ENCODE data around the gene PDZRN3.
"Not testable (repeated sequence)": the region's sequence is repeated elsewhere in the genome, so short reads cannot be mapped to it uniquely, and the experiment has no call there.

PDZRN3 gene

DNA sequence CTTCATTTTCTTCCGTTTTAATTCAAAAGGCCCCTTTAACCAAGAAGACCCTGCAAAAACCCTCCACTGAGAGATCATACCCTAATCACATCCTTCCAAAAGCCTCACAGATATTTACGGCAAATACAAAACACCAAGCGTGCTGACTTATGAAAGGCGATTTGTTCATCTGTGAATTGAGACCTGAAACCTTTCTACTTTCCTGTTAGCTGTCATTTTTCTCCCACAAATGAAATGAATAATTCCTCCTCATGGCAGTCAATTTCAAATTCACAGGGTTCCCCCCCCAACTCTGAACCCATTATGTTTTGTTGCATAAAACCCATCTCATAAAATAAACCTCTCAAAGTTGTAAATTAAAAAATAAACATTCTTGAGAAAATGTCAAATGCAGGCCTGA, 149.6 kb downstream of the PDZRN3 start:
- Mint-ChIP-seq H3K36me3 (ENCODE audit: low read depth) (no peaks in the 10 kb centered on the region), H3K4me3 (no peak overlapping the region), H3K9me3 (peaks cover 9% of the 10 kb centered on the region)

DNA sequence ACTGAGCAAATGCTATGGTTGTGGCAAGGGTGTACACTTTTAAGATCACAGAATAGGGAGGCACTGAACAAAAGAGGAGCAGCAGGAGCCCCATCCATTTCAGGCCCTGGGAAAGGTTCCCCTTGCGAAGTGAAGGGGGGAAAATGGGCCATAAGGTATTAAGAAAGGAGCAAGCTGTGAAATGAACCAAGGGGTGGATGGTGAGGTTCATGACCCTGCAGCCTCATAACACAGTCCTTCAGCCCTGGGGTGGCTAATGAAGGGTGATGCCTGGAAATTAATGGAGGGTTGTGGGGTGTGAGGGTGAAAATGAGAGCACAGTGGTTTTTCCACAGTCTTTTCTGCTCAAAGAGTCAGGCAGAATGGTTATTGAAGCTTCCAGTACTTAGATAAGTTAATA, 150.1 kb downstream of the PDZRN3 start:
- Mint-ChIP-seq H3K27ac (no peak overlapping the region), H3K9me3 (peaks cover 9% of the 10 kb centered on the region), H3K4me3 (no peak overlapping the region), H3K4me1 (no peaks in the 10 kb centered on the region), H3K27me3 (peaks cover 22% of the 10 kb centered on the region), H3K36me3 (ENCODE audit: low read depth) (no peaks in the 10 kb centered on the region)
- ATAC-seq (no peak), DNase-seq (no peak)

More for the DNA sequence above, 149.6 kb downstream of the PDZRN3 start:
- Mint-ChIP-seq H3K4me1 (no peaks in the 10 kb centered on the region), H3K27ac (no peak overlapping the region), H3K27me3 (peaks cover 22% of the 10 kb centered on the region)
- ATAC-seq (no peak), DNase-seq (no peak)

DNA sequence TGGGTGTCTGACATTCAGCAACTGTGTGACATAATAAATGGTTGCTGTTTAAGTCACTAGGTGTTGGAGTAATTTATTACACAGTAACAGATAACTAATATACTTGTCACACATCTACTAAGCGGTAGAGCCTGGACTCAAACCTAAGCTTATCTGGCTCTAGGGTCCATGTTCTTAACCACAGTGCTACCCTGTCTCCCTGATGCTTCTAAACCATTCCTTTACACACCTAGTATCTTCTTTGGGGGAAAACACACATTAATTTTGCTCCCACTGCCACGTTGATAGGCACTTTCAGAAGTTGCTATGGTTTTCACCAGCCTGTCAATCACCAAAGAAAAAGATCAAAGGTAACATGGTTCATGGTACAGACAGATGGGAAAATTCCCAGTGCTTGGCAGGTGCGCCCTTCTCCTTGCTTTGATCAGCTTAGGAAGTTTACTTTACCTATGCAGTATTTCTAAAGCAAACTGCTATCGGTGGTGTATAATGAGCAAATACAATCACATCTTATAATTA, 150.8 kb downstream of the PDZRN3 start:
- ATAC-seq: no peak
- no peaks in the 10 kb centered on the region for H3K4me1 Mint-ChIP-seq

DNA sequence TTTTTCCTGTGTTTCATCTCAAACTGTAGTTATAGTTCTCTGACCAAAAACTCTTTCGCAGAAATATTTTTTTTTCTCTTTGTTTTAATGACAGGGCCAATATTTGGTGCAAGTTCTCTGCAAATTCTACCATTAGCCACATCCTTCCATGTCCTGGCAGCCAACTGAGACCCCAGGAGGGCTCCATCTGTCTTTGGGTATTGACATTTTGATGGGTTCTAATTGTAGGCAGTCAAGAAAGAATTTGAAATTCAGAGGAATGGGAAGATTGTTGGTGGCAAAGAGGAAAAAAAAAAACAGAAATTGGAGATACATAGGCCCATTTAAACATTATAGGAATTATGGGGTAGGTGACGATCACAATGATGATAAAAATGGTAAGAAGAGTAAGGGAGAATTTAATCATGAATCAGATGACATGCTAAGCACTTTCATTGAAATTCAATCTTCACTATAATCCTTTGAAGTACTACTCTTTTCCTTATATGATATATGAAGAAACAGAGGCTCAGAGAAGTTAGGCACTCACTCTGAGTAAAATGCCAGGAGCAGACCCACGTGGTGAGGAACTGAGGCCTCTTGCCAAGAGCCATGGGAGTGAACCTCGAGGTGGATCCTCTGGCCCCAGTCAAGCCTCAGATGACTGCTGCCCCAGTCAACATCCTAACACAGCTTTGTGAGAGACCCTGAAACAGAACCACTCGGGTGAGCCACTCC, 151.4 kb downstream of the PDZRN3 start:
- Mint-ChIP-seq H3K4me3 (no peak overlapping the region), H3K36me3 (ENCODE audit: low read depth) (no peaks in the 10 kb centered on the region), H3K27me3 (peaks cover 22% of the 10 kb centered on the region)

More for the DNA sequence above, 150.8 kb downstream of the PDZRN3 start:
- no peak overlapping the region for H3K27ac Mint-ChIP-seq
- peaks cover 9% of the 10 kb centered on the region for H3K9me3 Mint-ChIP-seq
- no peak for DNase-seq
- peaks cover 22% of the 10 kb centered on the region for H3K27me3 Mint-ChIP-seq
- no peak overlapping the region for H3K4me3 Mint-ChIP-seq
- H3K36me3 Mint-ChIP-seq (ENCODE audit: low read depth): no peaks in the 10 kb centered on the region

DNA sequence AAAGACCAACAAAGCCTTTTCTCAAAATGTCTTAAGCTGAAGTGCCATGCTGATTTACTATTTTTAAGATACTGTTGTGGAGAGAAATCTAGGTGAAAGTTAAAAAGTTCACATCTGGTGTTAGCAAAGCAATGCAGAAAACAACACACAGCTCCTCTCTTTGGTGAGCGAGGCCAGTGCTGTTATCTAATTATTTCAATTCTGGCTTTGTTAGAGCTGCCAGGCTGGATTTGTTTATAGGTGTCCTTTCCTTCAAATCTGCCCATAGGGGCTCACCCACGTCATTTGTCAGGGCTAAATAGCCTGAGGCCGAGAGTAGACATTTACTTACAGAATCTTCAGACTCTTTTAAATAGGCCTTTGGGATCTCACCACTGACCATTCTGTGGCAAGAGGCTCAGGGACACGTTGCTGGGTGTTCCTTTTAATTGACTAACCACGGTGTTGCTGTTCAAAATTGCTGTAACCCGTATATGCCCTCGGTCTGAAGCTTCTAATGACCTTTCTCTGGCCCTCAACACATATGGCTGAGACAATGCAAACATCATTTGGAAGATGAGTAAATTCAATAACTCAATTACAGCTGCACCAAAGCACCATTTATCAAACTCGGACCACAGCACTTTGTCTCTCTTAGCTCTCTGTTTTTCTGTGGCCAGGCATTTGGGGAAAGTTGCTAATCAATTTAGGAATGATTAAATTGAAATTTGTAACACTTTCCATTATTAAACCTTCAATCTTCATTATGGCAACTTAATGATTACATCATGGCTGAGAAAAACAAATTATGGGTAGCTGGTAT, 152.6 kb downstream of the PDZRN3 start:
- ATAC-seq (no peak), DNase-seq (no peak)
- Mint-ChIP-seq H3K27me3 (peaks cover 21% of the 10 kb centered on the region), H3K9me3 (peaks cover 4% of the 10 kb centered on the region), H3K4me1 (no peaks in the 10 kb centered on the region), H3K27ac (no peak overlapping the region), H3K4me3 (no peak overlapping the region), H3K36me3 (ENCODE audit: low read depth) (no peaks in the 10 kb centered on the region)

More for the DNA sequence above, 151.4 kb downstream of the PDZRN3 start:
- no peak for DNase-seq
- peaks cover 9% of the 10 kb centered on the region for H3K9me3 Mint-ChIP-seq
- H3K4me1 Mint-ChIP-seq: no peaks in the 10 kb centered on the region
- no peak for ATAC-seq
- H3K27ac Mint-ChIP-seq: no peak overlapping the region

DNA sequence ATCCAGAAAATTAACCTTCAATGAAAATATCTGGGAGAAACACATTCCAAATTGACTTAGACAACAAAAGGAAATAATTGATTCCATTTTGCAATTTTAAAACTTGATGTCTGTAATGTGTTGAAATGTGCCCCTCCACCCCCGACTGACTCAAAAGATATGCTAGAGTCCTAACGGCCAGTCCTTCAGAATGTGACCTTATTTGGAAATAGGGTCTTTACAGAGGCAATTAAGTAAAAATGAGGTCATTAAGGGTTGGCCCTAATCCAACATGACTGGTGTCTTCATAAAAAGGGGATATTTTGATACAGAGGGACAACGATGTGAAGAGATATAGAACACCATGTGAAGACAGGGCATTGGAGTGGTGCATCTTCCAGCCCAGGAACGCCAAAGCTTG, 153.9 kb downstream of the PDZRN3 start:
- no peaks in the 10 kb centered on the region for H3K4me1 Mint-ChIP-seq
- H3K4me3 Mint-ChIP-seq: no peak overlapping the region
- no peak overlapping the region for H3K27ac Mint-ChIP-seq
- no peaks in the 10 kb centered on the region for H3K36me3 Mint-ChIP-seq (ENCODE audit: low read depth)
- H3K9me3 Mint-ChIP-seq: no peaks in the 10 kb centered on the region
- ATAC-seq (no peak), DNase-seq (no peak)
- H3K27me3 Mint-ChIP-seq: peaks cover 21% of the 10 kb centered on the region

DNA sequence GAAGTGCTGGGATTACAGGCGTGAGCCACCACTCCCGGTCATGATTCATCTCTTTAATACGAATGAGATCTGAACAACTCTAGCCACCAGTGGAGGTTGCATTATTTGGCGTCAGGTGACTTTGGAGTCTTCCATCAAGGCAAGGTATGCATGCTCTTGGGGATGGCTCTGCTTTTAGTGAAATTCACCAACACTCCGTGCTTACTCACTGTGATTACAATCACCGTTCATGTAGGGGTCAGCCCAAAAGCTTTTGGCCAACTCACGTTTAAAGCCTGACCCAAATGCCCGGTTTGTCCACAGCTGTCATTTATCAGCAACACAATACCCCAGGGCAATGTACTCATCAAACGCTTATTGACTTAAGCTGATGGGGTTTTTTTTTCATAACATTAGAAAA, 155.4 kb downstream of the PDZRN3 start:
- H3K9me3 Mint-ChIP-seq: no peaks in the 10 kb centered on the region
- H3K4me3 Mint-ChIP-seq: no peak overlapping the region
- ATAC-seq (no peak), DNase-seq (no peak)
- no peak overlapping the region for H3K27ac Mint-ChIP-seq
- no peaks in the 10 kb centered on the region for H3K36me3 Mint-ChIP-seq (ENCODE audit: low read depth)
- H3K4me1 Mint-ChIP-seq: no peaks in the 10 kb centered on the region
- peaks cover 12% of the 10 kb centered on the region for H3K27me3 Mint-ChIP-seq

DNA sequence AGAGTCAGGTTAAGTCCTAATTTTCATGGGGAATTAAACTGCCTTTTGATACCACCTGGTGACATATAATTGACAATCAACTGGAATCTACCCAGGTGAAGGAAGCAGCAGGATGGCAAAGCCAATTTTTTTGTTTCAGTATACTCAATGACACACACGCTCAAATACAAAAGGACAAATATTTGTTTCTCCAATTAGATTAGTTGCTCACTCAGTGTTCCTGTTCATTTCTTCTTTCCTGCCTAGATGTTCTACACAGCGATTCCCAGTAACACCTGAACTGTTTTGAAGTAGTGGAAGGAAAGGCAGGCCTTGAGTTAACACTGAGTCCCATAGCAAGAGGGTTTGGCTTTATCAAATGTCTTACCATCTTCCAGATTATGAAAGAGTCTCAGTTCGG, 157.5 kb downstream of the PDZRN3 start:
- H3K27ac Mint-ChIP-seq: no peak overlapping the region
- H3K4me3 Mint-ChIP-seq: no peak overlapping the region
- ATAC-seq: no peak
- no peaks in the 10 kb centered on the region for H3K9me3 Mint-ChIP-seq
- H3K27me3 Mint-ChIP-seq: peaks cover 7% of the 10 kb centered on the region
- H3K36me3 Mint-ChIP-seq (ENCODE audit: low read depth): no peaks in the 10 kb centered on the region
- no peaks in the 10 kb centered on the region for H3K4me1 Mint-ChIP-seq
- DNase-seq: no peak

DNA sequence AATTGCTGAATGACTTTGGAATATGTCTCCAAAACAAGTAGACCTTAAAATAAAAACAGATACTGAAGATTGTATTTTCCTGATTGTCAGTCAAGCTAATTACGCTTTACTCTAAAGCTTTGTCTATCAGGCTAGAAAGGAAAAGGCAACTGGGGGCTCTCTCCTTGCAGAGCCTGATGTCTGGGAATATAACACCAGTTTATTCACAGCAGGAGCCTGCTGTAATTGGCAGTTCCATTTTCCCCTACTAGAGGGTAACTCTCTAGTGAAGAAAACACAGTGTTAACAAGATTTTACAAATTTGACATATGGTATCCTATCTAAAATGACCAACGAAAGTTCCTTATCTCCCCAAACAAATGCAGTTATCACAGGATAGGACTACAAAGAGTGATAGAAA, 158.8 kb downstream of the PDZRN3 start:
- H3K9me3 Mint-ChIP-seq: no peaks in the 10 kb centered on the region
- DNase-seq (no peak), ATAC-seq (no peak)
- H3K4me3 Mint-ChIP-seq: no peak overlapping the region
- no peaks in the 10 kb centered on the region for H3K4me1 Mint-ChIP-seq
- peaks cover 2% of the 10 kb centered on the region for H3K27me3 Mint-ChIP-seq
- no peak overlapping the region for H3K27ac Mint-ChIP-seq
- H3K36me3 Mint-ChIP-seq (ENCODE audit: low read depth): no peaks in the 10 kb centered on the region

DNA sequence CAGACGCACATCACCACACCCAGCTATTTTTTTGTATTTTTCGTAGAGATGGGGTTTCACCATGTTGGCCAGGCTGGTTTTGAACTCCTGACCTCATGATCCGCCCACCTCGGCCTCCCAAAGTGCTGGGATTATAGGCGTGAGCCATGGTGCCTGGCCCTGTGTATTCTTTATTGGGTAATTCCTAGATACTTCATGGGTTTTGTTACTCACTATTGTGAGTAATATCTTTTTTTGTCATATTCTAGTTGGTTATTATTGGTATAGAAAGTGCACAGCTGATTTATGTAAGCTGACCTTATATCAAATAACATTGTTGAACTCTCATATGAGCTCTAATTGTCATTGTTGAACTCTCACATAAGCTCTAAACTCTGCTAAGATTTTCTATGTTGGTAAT, 160.6 kb downstream of the PDZRN3 start:
- not testable (repeated sequence) for H3K4me1 Mint-ChIP-seq; DNase-seq; H3K36me3 Mint-ChIP-seq (ENCODE audit: low read depth); H3K9me3 Mint-ChIP-seq; ATAC-seq; H3K27ac Mint-ChIP-seq; H3K4me3 Mint-ChIP-seq; H3K27me3 Mint-ChIP-seq

DNA sequence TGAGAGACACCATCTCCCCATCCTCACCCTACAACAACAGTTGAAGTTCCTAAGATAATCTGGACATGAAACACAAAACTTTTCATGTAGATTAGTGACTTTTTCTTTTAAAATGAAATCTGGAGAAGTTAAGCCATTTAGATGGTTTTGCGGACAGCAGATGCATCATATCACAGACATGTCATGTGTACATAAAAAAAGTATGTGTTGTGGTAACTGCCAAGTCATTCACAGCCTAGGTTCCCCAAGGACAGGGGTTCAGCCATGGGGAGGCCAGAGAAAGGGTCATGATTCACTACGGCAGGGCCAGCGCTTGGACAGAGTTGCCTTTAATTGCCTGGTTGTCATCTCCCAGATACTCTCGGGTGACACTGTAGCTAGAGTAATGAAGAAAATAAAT, 163.2 kb downstream of the PDZRN3 start:
- Mint-ChIP-seq H3K27ac (no peak overlapping the region), H3K4me3 (no peak overlapping the region), H3K27me3 (peaks cover 2% of the 10 kb centered on the region)

DNA sequence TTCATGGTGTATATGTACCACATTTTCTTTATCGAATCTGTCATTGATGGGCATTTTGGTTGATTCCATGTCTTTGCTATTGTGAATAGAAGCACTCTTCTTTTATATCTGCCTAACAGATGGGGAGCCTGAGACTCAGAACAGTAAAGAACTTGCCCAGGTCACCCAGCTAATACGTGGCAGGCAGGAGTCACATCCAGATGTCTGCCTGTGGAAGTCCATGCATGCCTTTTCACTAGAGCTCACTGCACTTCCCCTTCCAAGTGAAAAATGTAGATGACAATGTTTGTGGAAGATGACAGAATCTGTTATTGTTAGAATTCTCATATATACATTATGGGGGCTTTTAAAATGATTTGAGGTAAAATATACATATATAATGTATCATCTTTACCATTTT, 165.0 kb downstream of the PDZRN3 start:
- no peak for ATAC-seq
- H3K27me3 Mint-ChIP-seq: peaks cover 2% of the 10 kb centered on the region
- H3K4me3 Mint-ChIP-seq: no peak overlapping the region
- H3K4me1 Mint-ChIP-seq: no peaks in the 10 kb centered on the region
- no peak for DNase-seq
- no peaks in the 10 kb centered on the region for H3K9me3 Mint-ChIP-seq
- H3K36me3 Mint-ChIP-seq (ENCODE audit: low read depth): no peaks in the 10 kb centered on the region
- H3K27ac Mint-ChIP-seq: no peak overlapping the region

More for the DNA sequence above, 163.2 kb downstream of the PDZRN3 start:
- ATAC-seq (no peak), DNase-seq (no peak)
- Mint-ChIP-seq H3K4me1 (no peaks in the 10 kb centered on the region), H3K9me3 (no peaks in the 10 kb centered on the region), H3K36me3 (ENCODE audit: low read depth) (no peaks in the 10 kb centered on the region)

DNA sequence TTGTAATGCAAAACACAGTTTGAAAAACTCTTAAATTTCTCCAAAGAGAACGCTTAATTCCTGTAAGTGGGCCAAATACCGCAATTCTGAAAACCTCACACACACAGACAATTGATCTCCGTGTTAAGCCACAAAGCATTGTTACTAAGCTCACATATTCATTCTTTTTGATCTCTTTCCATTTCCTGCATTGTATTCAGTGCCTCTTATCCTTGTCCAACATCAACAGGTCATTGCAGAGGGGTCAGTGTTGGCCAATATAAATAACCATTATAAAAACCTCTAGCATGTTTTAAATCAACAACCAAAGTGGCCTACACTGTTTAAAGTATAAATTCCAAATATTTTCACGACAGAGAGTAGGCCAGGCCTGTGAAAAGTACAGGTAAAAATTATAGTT, 171.1 kb downstream of the PDZRN3 start:
- Mint-ChIP-seq H3K27ac (no peak overlapping the region), H3K27me3 (no peaks in the 10 kb centered on the region), H3K4me3 (no peak overlapping the region), H3K36me3 (ENCODE audit: low read depth) (no peaks in the 10 kb centered on the region), H3K4me1 (no peaks in the 10 kb centered on the region), H3K9me3 (no peaks in the 10 kb centered on the region)
- DNase-seq (no peak), ATAC-seq (no peak)

DNA sequence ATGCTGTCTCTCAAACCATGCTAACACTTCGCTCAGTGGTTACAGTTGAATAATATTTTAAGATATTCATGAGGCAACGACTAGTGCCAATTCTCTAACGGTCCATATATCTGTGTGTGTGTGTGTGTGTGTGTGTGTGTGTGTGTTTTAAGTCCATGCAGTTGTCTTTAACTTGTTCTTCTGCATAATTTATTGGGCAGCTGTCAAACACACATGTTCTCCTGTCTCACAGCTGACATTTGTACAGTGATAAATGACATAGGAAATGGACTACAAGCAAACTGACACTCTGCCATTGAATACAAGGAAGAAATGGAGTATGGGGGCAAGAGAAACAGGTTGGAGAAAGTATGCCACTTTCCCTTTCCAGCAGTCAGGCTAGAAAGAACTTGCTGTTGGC, 172.0 kb downstream of the PDZRN3 start:
- H3K4me3 Mint-ChIP-seq: no peak overlapping the region
- ATAC-seq (no peak), DNase-seq (no peak)
- no peaks in the 10 kb centered on the region for H3K27me3 Mint-ChIP-seq
- no peaks in the 10 kb centered on the region for H3K36me3 Mint-ChIP-seq (ENCODE audit: low read depth)
- H3K27ac Mint-ChIP-seq: no peak overlapping the region
- H3K9me3 Mint-ChIP-seq: no peaks in the 10 kb centered on the region
- H3K4me1 Mint-ChIP-seq: no peaks in the 10 kb centered on the region

DNA sequence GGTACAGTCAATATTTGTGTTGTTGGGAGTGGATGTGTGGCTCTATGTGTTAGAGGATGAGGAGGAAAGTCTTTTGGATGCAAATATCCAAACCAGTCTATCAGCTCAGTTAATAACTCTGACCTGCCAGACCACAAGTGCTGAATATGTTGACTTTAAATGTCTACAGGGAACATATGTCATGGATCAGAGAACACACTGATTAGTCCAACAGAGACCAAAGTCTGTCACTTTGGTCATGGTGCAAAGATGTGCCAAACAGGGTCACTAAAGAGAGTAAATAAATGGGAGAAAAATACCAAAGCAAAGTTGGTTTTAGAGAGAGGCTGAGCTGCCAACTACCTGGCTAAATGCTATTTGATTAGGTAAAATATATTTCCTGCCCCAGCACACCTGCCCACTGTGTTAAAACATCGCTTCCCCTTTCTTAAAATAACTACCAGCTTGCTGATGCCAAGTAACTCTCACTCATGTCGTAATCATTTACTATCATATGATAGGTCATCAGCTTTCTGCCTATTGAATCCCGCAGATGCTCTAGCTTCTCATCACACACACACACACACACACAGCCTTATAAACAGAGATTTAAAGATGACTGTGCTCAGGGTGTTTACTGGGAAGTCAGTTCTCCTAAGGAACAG, 173.3 kb downstream of the PDZRN3 start:
- Mint-ChIP-seq H3K4me1 (no peaks in the 10 kb centered on the region), H3K27ac (no peak overlapping the region), H3K9me3 (no peaks in the 10 kb centered on the region), H3K27me3 (no peaks in the 10 kb centered on the region), H3K36me3 (ENCODE audit: low read depth) (no peaks in the 10 kb centered on the region), H3K4me3 (no peak overlapping the region)
- ATAC-seq (no peak), DNase-seq (no peak)

Measured in activated naive CD8-positive, alpha-beta T cell treated with anti-CD3 and anti-CD28 coated beads, Interleukin-2, amount 50 U/mL, for 24 hours (primary cell).